ENCODE results near the gene PMFBP1. TPM values are rescaled to one million over a fixed set of nuclear protein-coding genes. Genes with fewer than 3 reads are reported as not detected.
"Not testable (repeated sequence)": the region's sequence is repeated elsewhere in the genome, so short reads cannot be mapped to it uniquely, and the experiment has no call there.

Gene PMFBP1
- total and polyA plus RNA-seq, 2 donors, result 0.84 to 1.4 TPM

DNA sequence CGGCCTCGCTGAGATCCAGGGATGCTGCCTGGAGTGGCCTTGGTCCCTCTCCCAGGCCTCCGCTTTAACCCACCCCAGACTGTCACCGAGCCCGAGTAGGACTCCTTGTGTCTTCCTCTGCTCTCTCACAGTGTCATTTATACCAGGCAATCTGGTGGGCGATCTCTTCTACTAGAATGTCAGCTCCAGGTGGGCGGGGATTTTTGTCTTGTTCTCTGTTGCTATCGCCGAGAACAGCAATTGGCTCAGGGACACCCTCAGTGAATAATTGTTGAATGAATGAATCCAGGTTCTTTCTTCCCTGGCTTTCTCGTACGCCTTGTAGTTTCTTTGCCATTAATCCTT, 77.7 kb downstream of the PMFBP1 start:
- Histone ChIP-seq H3K4me1 (ENCODE audit: insufficient read depth) (peaks cover 2% of the 10 kb centered on the region), H3K4me3 (ENCODE audit: low read depth, low read length) (peak overlapping the region; percentile 79), H3K36me3 (ENCODE audit: insufficient read depth) (peaks cover 1% of the 10 kb centered on the region), H3K27ac (ENCODE audit: low read depth) (peak overlapping the region; percentile 83)
- 2% methylated on average over 11 of the region's 11 CpGs for WGBS
- DNase-seq (ENCODE audit: extremely low spot score), result no peak

DNA sequence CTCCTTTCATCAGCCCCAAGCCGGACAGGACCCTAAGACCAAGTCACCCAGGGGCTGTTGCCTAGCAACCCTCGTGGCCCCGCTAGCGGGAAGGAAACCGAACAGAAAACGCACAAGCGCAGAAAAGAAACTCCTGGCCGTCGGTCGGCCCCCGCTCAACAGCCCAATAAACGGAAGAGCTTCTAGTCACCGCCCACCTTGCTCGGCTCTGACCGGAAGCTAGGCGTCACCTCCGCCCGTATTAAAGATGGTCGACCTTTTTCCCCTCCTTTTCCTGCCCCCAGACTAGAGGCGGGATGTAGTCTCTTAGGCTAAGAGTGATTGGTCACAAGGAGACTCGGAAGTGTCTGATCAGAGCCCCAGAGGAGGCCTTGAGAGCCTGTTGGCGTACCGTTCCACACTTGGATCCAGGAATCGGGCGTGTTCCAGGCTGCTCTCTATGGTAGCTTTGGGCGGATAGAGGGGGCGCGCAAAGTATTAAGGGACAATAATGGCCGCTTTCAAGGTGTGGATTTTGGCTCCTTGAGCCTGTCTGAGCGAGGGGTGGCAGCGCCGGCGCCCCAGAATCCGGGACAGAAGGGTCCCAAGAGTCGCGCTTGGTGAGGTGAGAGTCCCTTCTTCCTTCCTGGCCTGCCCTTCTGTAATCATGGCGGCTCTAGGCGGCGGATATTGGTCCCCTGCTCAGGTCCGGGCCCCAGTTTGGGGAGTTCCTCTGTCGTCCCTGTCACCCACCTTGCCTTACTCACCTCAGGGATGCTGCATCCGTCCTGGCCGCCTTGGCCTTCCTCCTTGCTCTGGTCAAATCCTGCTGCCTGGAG, 78.3 kb downstream of the PMFBP1 start, which contains the start of the genes DHX38 and TXNL4B:
DHX38 (plus strand) TSS at position 400 of the 818 bp plus-strand sequence. CDS start 2,311 bp downstream, outside the sequence.
TXNL4B (minus strand) TSS at position 173 of the 818 bp plus-strand sequence. CDS start 2,871 bp downstream, outside the sequence.
- peak within 1 kb of the TSS; percentile 83 for H3K27ac ChIP-seq (ENCODE audit: low read depth)
- H3K36me3 ChIP-seq (ENCODE audit: insufficient read depth), result peaks cover 3% of the 10 kb centered on the region
- H3K4me3 ChIP-seq (ENCODE audit: low read depth, low read length), result peak within 1 kb of the TSS; percentile 84
- DNase-seq (ENCODE audit: extremely low spot score), result peak; percentile 99
- peaks cover 2% of the 10 kb centered on the region for H3K4me1 ChIP-seq (ENCODE audit: insufficient read depth)
- under 1% methylated on average over 43 of the region's 43 CpGs for WGBS

- under 1% methylated on average over 22 of the region's 22 CpGs for WGBS
Observed at GRCh38 chr16:72092832-72093447, 79.0 kb downstream of the PMFBP1 start.

GRCh38 chr16:72091217-72091616, 80.7 kb downstream of the PMFBP1 start:
- 88% methylated on average over 3 of the region's 3 CpGs for WGBS
- Histone ChIP-seq H3K4me3 (ENCODE audit: low read depth, low read length) (no peak overlapping the region), H3K4me1 (ENCODE audit: insufficient read depth) (peaks cover 2% of the 10 kb centered on the region), H3K27ac (ENCODE audit: low read depth) (no peak overlapping the region), H3K36me3 (ENCODE audit: insufficient read depth) (peaks cover 3% of the 10 kb centered on the region)
- no peak for DNase-seq (ENCODE audit: extremely low spot score)

More at GRCh38 chr16:72092832-72093447, 79.0 kb downstream of the PMFBP1 start:
- Histone ChIP-seq H3K4me1 (ENCODE audit: insufficient read depth) (peaks cover 2% of the 10 kb centered on the region), H3K36me3 (ENCODE audit: insufficient read depth) (peaks cover 3% of the 10 kb centered on the region), H3K4me3 (ENCODE audit: low read depth, low read length) (peak overlapping the region; percentile 84), H3K27ac (ENCODE audit: low read depth) (peak overlapping the region; percentile 69)
- no peak for DNase-seq (ENCODE audit: extremely low spot score)

GRCh38 chr16:72085002-72085401, 87.0 kb downstream of the PMFBP1 start:
- Histone ChIP-seq H3K4me3 (ENCODE audit: low read depth, low read length) (no peak overlapping the region), H3K36me3 (ENCODE audit: insufficient read depth) (peaks cover 3% of the 10 kb centered on the region), H3K27ac (ENCODE audit: low read depth) (no peak overlapping the region), H3K4me1 (ENCODE audit: insufficient read depth) (no peaks in the 10 kb centered on the region)
- no peak for DNase-seq (ENCODE audit: extremely low spot score)
- 87% methylated on average over 2 of the region's 2 CpGs for WGBS

GRCh38 chr16:72084445-72084844, 87.5 kb downstream of the PMFBP1 start:
- Histone ChIP-seq H3K4me3 (ENCODE audit: low read depth, low read length) (no peak overlapping the region), H3K27ac (ENCODE audit: low read depth) (no peak overlapping the region), H3K4me1 (ENCODE audit: insufficient read depth) (no peaks in the 10 kb centered on the region), H3K36me3 (ENCODE audit: insufficient read depth) (peaks cover 3% of the 10 kb centered on the region)
- 98% methylated on average over 10 of the region's 10 CpGs for WGBS
- DNase-seq (ENCODE audit: extremely low spot score), result no peak

GRCh38 chr16:72083778-72084404, 88.1 kb downstream of the PMFBP1 start:
- H3K27ac ChIP-seq (ENCODE audit: low read depth), result no peak overlapping the region
- H3K4me1 ChIP-seq (ENCODE audit: insufficient read depth), result no peaks in the 10 kb centered on the region
- H3K36me3 ChIP-seq (ENCODE audit: insufficient read depth), result no peaks in the 10 kb centered on the region
- no peak overlapping the region for H3K4me3 ChIP-seq (ENCODE audit: low read depth, low read length)
- no peak for DNase-seq (ENCODE audit: extremely low spot score)
- WGBS, result 64% methylated on average over 3 of the region's 3 CpGs

- not testable (repeated sequence) for H3K4me3 ChIP-seq (ENCODE audit: low read depth, low read length); H3K4me1 ChIP-seq (ENCODE audit: insufficient read depth); H3K36me3 ChIP-seq (ENCODE audit: insufficient read depth); H3K27ac ChIP-seq (ENCODE audit: low read depth); DNase-seq (ENCODE audit: extremely low spot score)
- WGBS, result 94% methylated on average over 2 of the region's 5 CpGs
Observed at GRCh38 chr16:72076991-72077706, 94.8 kb downstream of the PMFBP1 start.

GRCh38 chr16:72075067-72075466, 96.9 kb downstream of the PMFBP1 start:
- H3K4me1 ChIP-seq (ENCODE audit: insufficient read depth); H3K36me3 ChIP-seq (ENCODE audit: insufficient read depth); H3K4me3 ChIP-seq (ENCODE audit: low read depth, low read length); DNase-seq (ENCODE audit: extremely low spot score); H3K27ac ChIP-seq (ENCODE audit: low read depth): not testable (repeated sequence)
- 84% methylated on average over 2 of the region's 6 CpGs for WGBS

- H3K4me1 ChIP-seq (ENCODE audit: insufficient read depth), result no peaks in the 10 kb centered on the region
- H3K4me3 ChIP-seq (ENCODE audit: low read depth, low read length), result no peak overlapping the region
- no peaks in the 10 kb centered on the region for H3K36me3 ChIP-seq (ENCODE audit: insufficient read depth)
- H3K27ac ChIP-seq (ENCODE audit: low read depth), result no peak overlapping the region
- DNase-seq (ENCODE audit: extremely low spot score), result no peak
- 65% methylated on average over 8 of the region's 8 CpGs for WGBS
Observed at GRCh38 chr16:72073560-72074230, 98.3 kb downstream of the PMFBP1 start.

- Histone ChIP-seq H3K36me3 (ENCODE audit: insufficient read depth) (no peaks in the 10 kb centered on the region), H3K27ac (ENCODE audit: low read depth) (no peak overlapping the region), H3K4me1 (ENCODE audit: insufficient read depth) (no peaks in the 10 kb centered on the region), H3K4me3 (ENCODE audit: low read depth, low read length) (no peak overlapping the region)
- 38% methylated on average over 12 of the region's 12 CpGs for WGBS
- no peak for DNase-seq (ENCODE audit: extremely low spot score)
Observed at GRCh38 chr16:72072514-72073342, 99.2 kb downstream of the PMFBP1 start.

Measured in urinary bladder (tissue), 4 donors.